K562 (cell line): ENCODE measurements around the gene GATM. TPM values are rescaled to one million over a fixed set of nuclear protein-coding genes. Genes with fewer than 3 reads are reported as not detected.

Source experiments
- ATF6 ChIP-seq: sonication (generic); formaldehyde crosslinking; IDR thresholded peaks from 2 replicates; pipeline ENCODE4 v1.4.0; 2020; ENCODE audit warnings: mild to moderate bottlenecking, missing genetic modification reagents
- BRD9 ChIP-seq: fragments of 450-650 bp; IDR thresholded peaks from 2 replicates; pipeline ENCODE4 v1.6.1; 2018; ENCODE audit warnings: low read depth; ENCODE audit not compliant: partially characterized antibody
- CBFA2T2 ChIP-seq: fragments of 450-650 bp; conservative IDR thresholded peaks from 2 replicates; pipeline ENCODE4 v1.6.1; 2017; ENCODE audit warnings: mild to moderate bottlenecking
- CTBP1 ChIP-seq: fragments of 450-650 bp; IDR thresholded peaks from 2 replicates; pipeline ENCODE4 v1.6.1; 2016; ENCODE audit warnings: borderline replicate concordance
- DACH1 ChIP-seq: fragments of 450-650 bp; IDR thresholded peaks from 2 replicates; pipeline ENCODE4 v1.6.1; 2018; ENCODE audit not compliant: partially characterized antibody
- ETV1 ChIP-seq: fragments of 450-650 bp; conservative IDR thresholded peaks from 2 replicates; pipeline ENCODE4 v1.6.1; 2016; ENCODE audit warnings: missing genetic modification characterization, control low read depth, low read depth, missing compliant biosample characterization
- FOXP1 ChIP-seq: sonication (generic); formaldehyde crosslinking; IDR thresholded peaks from 2 replicates; pipeline ENCODE4 v1.8.0; 2022; ENCODE audit warnings: mild to moderate bottlenecking, missing genetic modification reagents
- HLTF ChIP-seq: fragments of 450-650 bp; IDR thresholded peaks from 2 replicates; pipeline ENCODE4 v1.6.1; 2016
- IFI16 ChIP-seq: fragments of 250-450 bp; sonication (Bioruptor Pico); IDR thresholded peaks from 2 replicates; pipeline ENCODE4 v2.1.2; 2022; ENCODE audit warnings: mild to moderate bottlenecking, inconsistent platforms
- KDM1A ChIP-seq, 2 experiments: fragments of 450-650 bp; IDR thresholded peaks; 2 replicates each; pipeline ENCODE4 v1.6.1; 2016; ENCODE audit warnings: mild to moderate bottlenecking in 2 of 2
- PML ChIP-seq: IDR thresholded peaks from 2 replicates; pipeline ENCODE4 v1.6.1; 2012; ENCODE audit warnings: low read length, inconsistent platforms
- RFX5 ChIP-seq: IDR thresholded peaks from 2 replicates; pipeline ENCODE4 v1.6.1; 2011; ENCODE audit warnings: low read depth, mild to moderate bottlenecking, improper control_type of control experiment, low read length
- SREBF2 ChIP-seq: sonication (generic); formaldehyde crosslinking; IDR thresholded peaks from 2 replicates; pipeline ENCODE4 v1.4.0; 2020; ENCODE audit warnings: mild to moderate bottlenecking, missing genetic modification reagents
- TSHZ1 ChIP-seq: fragments of 250-450 bp; sonication (Bioruptor Pico); IDR thresholded peaks from 2 replicates; pipeline ENCODE4 v1.4.0; 2020; ENCODE audit warnings: mild to moderate bottlenecking, moderate library complexity
- WHSC1 ChIP-seq: IDR thresholded peaks from one replicate; pipeline ENCODE4 v1.6.1; 2012; ENCODE audit warnings: low read length, control low read depth, inconsistent platforms
- XRCC5 ChIP-seq: fragments of 200-400 bp; formaldehyde crosslinking; IDR thresholded peaks from 2 replicates; pipeline ENCODE4 v1.6.1; 2017; ENCODE audit warnings: low read depth, mild to moderate bottlenecking, low read length
- ZNF174 ChIP-seq: fragments of 250-450 bp; sonication (Bioruptor Pico); IDR thresholded peaks from 2 replicates; pipeline ENCODE4 v1.4.0; 2020; ENCODE audit warnings: mild to moderate bottlenecking
- ZNF280A ChIP-seq: fragments of 450-650 bp; IDR thresholded peaks from 2 replicates; pipeline ENCODE4 v1.6.1; 2018; ENCODE audit warnings: mild to moderate bottlenecking, low read depth; ENCODE audit not compliant: partially characterized antibody
- ZNF398 ChIP-seq: fragments of 250-450 bp; sonication (Bioruptor Pico); IDR thresholded peaks from 2 replicates; pipeline ENCODE4 v1.8.0; 2021; ENCODE audit warnings: moderate library complexity, mild to moderate bottlenecking, inconsistent platforms
- ZNF75A ChIP-seq: fragments of 450-650 bp; formaldehyde crosslinking; IDR thresholded peaks from 2 replicates; pipeline ENCODE4 v1.4.0; 2020; ENCODE audit warnings: mild to moderate bottlenecking
- ZNF764 ChIP-seq: fragments of 250-450 bp; sonication (Bioruptor Pico); IDR thresholded peaks from 2 replicates; pipeline ENCODE4 v1.4.0; 2020; ENCODE audit warnings: low read depth, mild to moderate bottlenecking, moderate library complexity
- polyA plus RNA-seq, 8 experiments: library from polyadenylated mRNA; depleted of rRNA in 4 of 8; stranded (reverse) in 5 of 8; unstranded in 3 of 8; fragments of >200 nt; fragmentation: Nextera tagmentation in 2 of 8; fragmentation: Illumina TruSeq in 1 of 8; extraction: Ambion mirVana in 2 of 8; extraction: Trizol in 1 of 8; gene quantifications; 2 replicates each; pipeline versions ENCODE4 v1.2.1 to v1.2.3, GENCODE V29; 2011 to 2014; ENCODE audit warnings: inconsistent platforms in 1 of 8, missing spikeins in 1 of 8
- total RNA-seq, 7 experiments: library from RNA; depleted of rRNA in 6 of 7; stranded (reverse); fragments of >200 nt in 6 of 7; fragmentation: Illumina TruSeq in 2 of 7; extraction: Trizol in 2 of 7; gene quantifications; 2 replicates each; pipeline versions ENCODE4 v1.2.1 to v1.2.3, GENCODE V29; 2011 to 2021; ENCODE audit warnings: low replicate concordance in 1 of 7

The GATM gene
- total and polyA plus RNA-seq, 9 of the 15 experiments (the other 6 are each of a cell fraction or from before 2014, with no cell fraction given) = 0.11 to 1.1 (median 0.65) TPM

- TF ChIP-seq ZNF280A = no peak
- TF ChIP-seq WHSC1 = no peak
- TF ChIP-seq CTBP1 = no peak; the same call in none of the 2 replicates
- no peak for TF ChIP-seq ZNF764 (CRISPR knock-in tag)
- no peak for TF ChIP-seq CBFA2T2
- no peak for TF ChIP-seq ETV1 (tag)
- TF ChIP-seq KDM1A (IDR thresholded peaks at IDR 0.05) = no peak
- TF ChIP-seq PML = 0 out of 2 replicates have a peak, but pooled peaks have one; percentile 15
- no peak for TF ChIP-seq BRD9
- TF ChIP-seq ZNF174 (CRISPR knock-in tag) = no peak
- no peak for TF ChIP-seq RFX5
- TF ChIP-seq XRCC5 = no peak
- no peak for TF ChIP-seq HLTF
- no peak for TF ChIP-seq IFI16 (CRISPR knock-in tag)
- TF ChIP-seq FOXP1 (CRISPR knock-in tag) = peak; percentile 25; the same call in 1 of the 2 replicates
- no peak for TF ChIP-seq ZNF75A (CRISPR knock-in tag)
- TF ChIP-seq TSHZ1 (CRISPR knock-in tag) = no peak
- TF ChIP-seq ATF6 (CRISPR knock-in tag) = peak; percentile 65; the same call in 1 of the 2 replicates
- TF ChIP-seq SREBF2 (CRISPR knock-in tag) = no peak
- TF ChIP-seq ZNF398 (CRISPR knock-in tag) = no peak
- no peak for TF ChIP-seq DACH1
Observed at GRCh38 chr15:45402162-45402954, 24.0 kb upstream of the GATM start (continued).
